ENCODE data around the gene ARHGEF37.
A peak's percentile ranks its signal among the peaks of the same experiment; 100 is the strongest.

The ARHGEF37 gene

GRCh38 chr5:149580808-149581191, 498 bp upstream of the ARHGEF37 start:
- TF ChIP-seq, protein P1, sequence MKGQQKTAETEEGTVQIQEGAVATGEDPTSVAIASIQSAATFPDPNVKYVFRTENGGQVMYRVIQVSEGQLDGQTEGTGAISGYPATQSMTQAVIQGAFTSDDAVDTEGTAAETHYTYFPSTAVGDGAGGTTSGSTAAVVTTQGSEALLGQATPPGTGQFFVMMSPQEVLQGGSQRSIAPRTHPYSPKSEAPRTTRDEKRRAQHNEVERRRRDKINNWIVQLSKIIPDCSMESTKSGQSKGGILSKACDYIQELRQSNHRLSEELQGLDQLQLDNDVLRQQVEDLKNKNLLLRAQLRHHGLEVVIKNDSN (IDR thresholded peaks at IDR 0.05) = no peak
- TF ChIP-seq TEAD4 (IDR thresholded peaks at IDR 0.05) = no peak
- no peak for TF ChIP-seq EGR1 (IDR thresholded peaks at IDR 0.05)
- no peak for TF ChIP-seq ZBTB7A (IDR thresholded peaks at IDR 0.05; ENCODE audit: low read depth)
- no peak for TF ChIP-seq YY1 (IDR thresholded peaks at IDR 0.05; ENCODE audit: low read depth)
- no peak for TF ChIP-seq RAD21 (IDR thresholded peaks at IDR 0.05; ENCODE audit: low read depth)
- TF ChIP-seq TAF1 (IDR thresholded peaks at IDR 0.05; ENCODE audit: low read depth) = no peak
- no peak for TF ChIP-seq TCF12 (IDR thresholded peaks at IDR 0.05; ENCODE audit: low read depth)
- TF ChIP-seq CREB1 (IDR thresholded peaks at IDR 0.05; ENCODE audit: low read depth) = no peak
- no peak for TF ChIP-seq FOXM1 (IDR thresholded peaks at IDR 0.05; ENCODE audit: borderline replicate concordance, low read depth)
- TF ChIP-seq EP300 (IDR thresholded peaks at IDR 0.05; ENCODE audit: borderline replicate concordance) = no peak
- TF ChIP-seq NFIC (IDR thresholded peaks at IDR 0.05) = no peak
- TF ChIP-seq MAX (IDR thresholded peaks at IDR 0.05) = no peak
- TF ChIP-seq CEBPB (IDR thresholded peaks at IDR 0.05) = no peak
- TF ChIP-seq REST (IDR thresholded peaks at IDR 0.05; ENCODE audit: low read depth) = no peak

GRCh38 chr5:149581931-149582768, 852 bp downstream of the ARHGEF37 start:
- peak; percentile 49; the same call in 1 of the 2 replicates for TF ChIP-seq MAX (IDR thresholded peaks at IDR 0.05)
- peak; percentile 65 for TF ChIP-seq TEAD4 (IDR thresholded peaks at IDR 0.05)
- no peak for TF ChIP-seq EGR1 (IDR thresholded peaks at IDR 0.05)
- peak; percentile 88 for TF ChIP-seq NFIC (IDR thresholded peaks at IDR 0.05)
- TF ChIP-seq TCF12 (IDR thresholded peaks at IDR 0.05; ENCODE audit: low read depth) = peak; percentile 89; the same call in 1 of the 2 replicates
- TF ChIP-seq CREB1 (IDR thresholded peaks at IDR 0.05; ENCODE audit: low read depth) = no peak
- no peak for TF ChIP-seq CEBPB (IDR thresholded peaks at IDR 0.05)
- TF ChIP-seq EP300 (IDR thresholded peaks at IDR 0.05; ENCODE audit: borderline replicate concordance) = peak; percentile 75
- TF ChIP-seq TAF1 (IDR thresholded peaks at IDR 0.05; ENCODE audit: low read depth) = no peak; the same call in 1 of the 2 replicates
- peak; percentile 70; the same call in 1 of the 2 replicates for TF ChIP-seq FOXM1 (IDR thresholded peaks at IDR 0.05; ENCODE audit: borderline replicate concordance, low read depth)
- TF ChIP-seq REST (IDR thresholded peaks at IDR 0.05; ENCODE audit: low read depth) = no peak
- TF ChIP-seq ZBTB7A (IDR thresholded peaks at IDR 0.05; ENCODE audit: low read depth) = no peak
- TF ChIP-seq YY1 (IDR thresholded peaks at IDR 0.05; ENCODE audit: low read depth) = no peak
- TF ChIP-seq RAD21 (IDR thresholded peaks at IDR 0.05; ENCODE audit: low read depth) = no peak
- TF ChIP-seq, protein P1 (IDR thresholded peaks at IDR 0.05) = 0 out of 2 replicates have a peak, but pooled peaks have one; percentile 26

- TF ChIP-seq EGR1 (IDR thresholded peaks at IDR 0.05) (no peak), NFIC (IDR thresholded peaks at IDR 0.05) (peak; percentile 49)
Measured at GRCh38 chr5:149583394-149583793, 2.1 kb downstream of the ARHGEF37 start.

DNA sequence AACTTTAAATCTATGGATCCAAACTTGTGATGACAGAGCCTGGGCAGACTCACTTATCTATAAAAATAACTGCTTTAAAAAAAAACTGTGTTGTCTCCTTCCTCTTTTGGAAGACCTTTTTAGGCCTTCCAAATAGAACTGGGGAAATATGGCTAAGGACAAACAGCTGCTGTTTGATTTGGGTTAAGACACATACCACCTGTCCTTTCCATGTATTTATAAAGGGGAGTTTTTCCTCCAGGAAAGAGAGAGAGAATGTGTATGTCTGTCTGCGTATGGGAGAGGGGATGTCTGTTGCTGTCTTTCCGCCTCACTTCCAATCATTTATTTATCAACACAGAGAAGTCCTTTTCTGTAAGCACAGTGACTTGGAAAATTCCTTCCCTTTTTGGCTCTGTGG, 2.8 kb downstream of the ARHGEF37 start:
- no peak for TF ChIP-seq TAF1 (IDR thresholded peaks at IDR 0.05; ENCODE audit: low read depth)

- TF ChIP-seq, protein P1 (IDR thresholded peaks at IDR 0.05) = no peak
Measured at GRCh38 chr5:149585910-149586309, 4.6 kb downstream of the ARHGEF37 start.

Measured in Ishikawa (cell line).